Stimulated activated CD8-positive, alpha-beta memory T cell treated with anti-CD3 and anti-CD28 coated beads, Interleukin-12 subunit alpha, Interleukin-12 subunit beta, amount 100 ng/mL, for 4 hours (primary cell): Measurements from ENCODE around the gene TMEM151A.
A peak's percentile ranks its signal among the peaks of the same experiment; 100 is the strongest.

Source experiments
- DNase-seq: peaks from one replicate; pipeline ENCODE4 v3.0.0-alpha.2; 2020; ENCODE audit warnings: low read depth

The TMEM151A gene

DNA sequence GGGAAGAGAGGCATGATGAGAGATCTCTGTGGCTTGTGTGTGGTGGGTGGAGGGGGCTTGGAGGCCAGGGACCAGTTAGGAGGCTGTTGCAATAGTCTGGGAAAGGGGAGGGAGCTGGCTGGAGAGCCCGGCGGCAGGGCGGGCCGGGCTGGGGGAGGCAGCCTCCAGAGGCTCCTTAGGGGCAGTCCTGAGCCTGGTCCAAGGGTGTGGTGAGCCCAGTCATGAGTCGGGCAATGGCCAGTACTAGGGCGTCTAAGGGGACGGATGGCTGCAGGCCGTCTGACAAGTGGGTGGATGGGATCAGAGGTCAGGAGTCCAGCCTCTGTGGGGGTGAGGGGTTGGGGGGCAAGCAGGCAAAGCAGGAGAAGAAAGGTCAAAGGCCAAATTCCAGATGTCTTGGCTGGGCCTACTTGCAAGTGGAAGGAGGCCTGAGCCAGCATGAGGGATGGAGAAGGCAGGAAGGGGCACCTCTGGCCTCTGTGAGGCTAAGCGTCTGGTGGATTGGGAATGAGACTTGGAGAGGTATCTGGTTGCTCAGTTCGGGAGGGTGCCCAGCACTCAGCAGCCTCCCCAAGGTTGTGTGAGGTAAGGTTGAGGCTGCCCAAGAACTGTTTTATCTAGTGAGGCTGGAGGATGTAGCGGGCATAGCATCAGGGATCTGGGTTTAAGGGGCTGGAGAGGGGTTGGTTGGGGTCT lies 31.2 kb downstream of the TMEM151A start:
- DNase-seq, result no peak

DNA sequence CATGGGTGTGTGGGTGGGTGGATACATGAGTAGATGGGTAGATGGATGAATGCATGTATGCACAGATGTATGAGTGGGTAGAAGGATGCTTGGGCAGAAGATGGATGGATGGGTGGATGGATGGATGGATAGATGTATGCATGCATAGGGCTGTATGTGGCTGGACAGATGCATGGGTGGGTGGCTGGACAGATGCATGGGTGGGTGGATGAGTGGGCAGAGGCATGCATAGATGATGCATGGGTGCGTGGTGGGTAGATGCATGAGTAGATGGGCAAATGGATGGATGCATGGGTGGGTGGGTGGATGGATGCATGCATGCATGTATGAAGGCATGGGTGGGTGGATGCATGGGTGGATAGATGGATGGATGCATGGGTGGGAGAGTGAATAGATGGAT lies 32.0 kb downstream of the TMEM151A start:
- no peak for DNase-seq

DNA sequence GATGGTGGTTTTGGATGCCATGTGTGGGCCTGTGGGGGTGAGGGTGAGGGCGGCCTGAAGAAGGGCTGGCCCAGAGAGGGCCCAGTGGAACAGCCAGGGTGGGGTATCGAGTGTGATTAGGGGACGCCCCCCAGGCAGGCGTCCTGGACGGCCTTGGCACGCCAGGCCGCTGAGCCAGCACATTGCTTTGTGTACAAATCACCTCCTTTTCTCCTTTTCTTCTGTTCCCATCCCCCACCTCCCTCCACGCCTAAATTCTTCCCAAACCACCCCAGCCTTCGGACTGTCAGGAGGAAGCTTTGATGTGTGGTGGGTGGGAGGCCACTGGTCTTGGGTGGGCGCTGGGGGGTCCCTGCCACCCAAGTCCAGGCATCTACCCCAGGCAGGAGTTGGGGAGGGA lies 33.0 kb downstream of the TMEM151A start:
- no peak for DNase-seq

DNA sequence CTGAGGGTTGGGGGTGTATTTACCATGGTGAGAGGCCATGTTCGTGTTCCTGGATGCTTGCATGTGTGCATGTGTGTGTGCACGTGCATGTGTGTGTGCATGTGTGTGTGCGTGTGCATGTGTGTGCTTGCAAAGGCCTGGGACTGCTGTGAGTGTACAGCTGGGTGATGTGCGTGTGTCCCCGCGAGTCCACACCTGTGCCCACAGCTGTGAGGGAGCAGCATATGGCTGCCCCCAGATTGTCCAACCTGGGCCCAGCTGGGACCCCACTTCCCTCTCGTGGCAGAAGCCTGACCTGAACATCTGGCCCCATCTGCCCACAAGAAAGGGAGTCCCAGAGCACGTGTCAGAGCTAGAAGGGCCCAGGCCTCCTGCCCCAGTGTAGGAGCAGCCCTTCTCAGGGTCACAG lies 33.6 kb downstream of the TMEM151A start:
- no peak for DNase-seq

DNA sequence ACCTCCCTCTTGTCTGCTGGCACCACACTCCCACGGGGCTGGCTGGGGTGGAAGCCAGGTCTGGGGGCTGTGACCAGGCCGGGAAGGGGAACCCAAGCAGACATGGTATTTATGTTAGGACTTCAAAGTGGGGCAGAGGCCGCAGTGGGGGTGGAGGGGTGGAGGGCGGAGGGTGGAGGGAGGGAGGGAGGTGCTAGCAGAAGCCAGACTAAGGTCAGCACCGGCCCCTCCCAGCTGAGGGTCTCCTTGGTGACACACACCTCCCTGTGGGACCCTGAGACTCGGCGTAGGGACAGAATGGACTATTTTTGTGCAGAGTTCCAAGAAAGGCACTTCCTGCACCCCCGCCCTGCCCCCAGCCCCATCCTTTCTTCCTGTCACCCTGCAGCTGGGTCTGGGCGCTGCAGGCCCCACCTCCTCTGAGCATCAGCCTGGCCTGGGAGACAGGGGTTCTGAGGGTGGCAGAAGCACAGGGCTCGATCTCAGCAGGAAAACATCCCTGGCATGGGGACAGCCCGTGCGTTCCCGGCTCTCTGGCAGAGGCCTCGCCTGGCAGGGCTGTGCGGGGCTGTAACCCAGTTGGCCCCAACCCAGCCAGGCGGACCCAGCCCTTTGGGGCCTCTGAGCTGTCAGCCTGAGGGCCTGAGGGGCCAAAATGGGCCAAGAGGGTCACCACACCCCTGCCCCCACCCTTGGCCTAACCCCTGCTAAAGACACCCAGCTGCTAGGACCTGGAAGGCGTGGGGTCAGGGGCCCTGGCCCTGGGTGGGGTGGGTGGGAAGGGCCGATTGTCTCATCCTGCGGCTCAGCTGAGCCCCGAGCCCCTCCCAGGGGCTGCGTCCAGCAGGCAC lies 34.8 kb downstream of the TMEM151A start:
- no peak for DNase-seq

DNA sequence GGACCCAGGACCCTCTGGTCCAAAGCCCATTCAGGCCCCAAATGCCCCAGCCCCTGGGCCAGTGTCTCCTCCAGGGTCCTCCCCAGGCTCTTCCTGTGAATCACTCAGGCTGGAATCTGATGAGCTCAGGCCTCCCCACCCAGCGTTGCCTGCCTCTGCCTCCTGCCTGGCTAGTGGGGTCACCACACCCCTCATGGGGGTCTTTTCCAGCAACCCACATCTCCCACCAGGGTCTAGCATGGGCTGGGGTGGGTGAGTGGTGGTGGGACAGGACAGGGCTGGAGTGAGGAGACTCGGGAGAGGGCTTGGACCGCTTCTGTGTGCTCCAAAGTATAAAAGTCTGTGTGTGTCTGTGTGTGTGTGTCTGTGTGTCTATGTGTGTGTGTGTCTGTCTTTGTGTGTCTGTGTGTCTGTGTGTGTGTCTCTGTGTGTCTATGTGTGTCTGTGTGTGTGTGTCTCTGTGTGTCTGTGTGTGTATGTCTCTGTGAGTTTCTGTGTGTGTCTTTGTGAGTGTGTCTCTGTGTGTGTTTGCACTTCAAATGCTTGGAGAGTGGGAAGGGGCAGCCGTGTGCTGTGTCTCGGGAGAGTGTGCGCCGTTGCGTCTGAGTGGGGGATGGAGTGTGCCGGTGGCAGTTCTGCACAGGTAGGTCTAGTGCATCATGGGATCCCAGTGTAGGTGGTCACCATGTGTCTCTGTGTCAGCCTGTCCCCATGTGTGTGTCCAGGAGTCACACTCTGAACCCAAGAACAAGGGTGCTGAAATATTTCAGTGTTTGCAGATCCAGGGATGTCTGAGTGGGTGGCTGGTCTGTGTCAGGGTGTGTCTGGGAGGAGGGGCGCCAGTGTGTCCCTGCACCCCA lies 35.7 kb downstream of the TMEM151A start:
- no peak for DNase-seq

DNA sequence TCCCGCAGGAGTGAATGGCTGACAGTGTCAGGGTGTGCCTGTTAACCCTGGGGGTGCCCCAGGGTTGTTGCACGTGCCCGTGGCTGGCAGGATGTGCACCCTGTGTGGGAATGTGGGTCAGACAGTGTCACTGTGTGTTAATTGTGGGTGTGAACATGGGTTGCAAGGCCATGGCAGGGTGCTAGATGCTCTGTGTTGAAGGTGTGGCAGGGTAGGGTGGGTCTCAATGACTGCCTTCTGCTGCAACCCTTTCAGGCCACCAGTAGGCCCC lies 36.3 kb downstream of the TMEM151A start:
- no peak for DNase-seq

DNA sequence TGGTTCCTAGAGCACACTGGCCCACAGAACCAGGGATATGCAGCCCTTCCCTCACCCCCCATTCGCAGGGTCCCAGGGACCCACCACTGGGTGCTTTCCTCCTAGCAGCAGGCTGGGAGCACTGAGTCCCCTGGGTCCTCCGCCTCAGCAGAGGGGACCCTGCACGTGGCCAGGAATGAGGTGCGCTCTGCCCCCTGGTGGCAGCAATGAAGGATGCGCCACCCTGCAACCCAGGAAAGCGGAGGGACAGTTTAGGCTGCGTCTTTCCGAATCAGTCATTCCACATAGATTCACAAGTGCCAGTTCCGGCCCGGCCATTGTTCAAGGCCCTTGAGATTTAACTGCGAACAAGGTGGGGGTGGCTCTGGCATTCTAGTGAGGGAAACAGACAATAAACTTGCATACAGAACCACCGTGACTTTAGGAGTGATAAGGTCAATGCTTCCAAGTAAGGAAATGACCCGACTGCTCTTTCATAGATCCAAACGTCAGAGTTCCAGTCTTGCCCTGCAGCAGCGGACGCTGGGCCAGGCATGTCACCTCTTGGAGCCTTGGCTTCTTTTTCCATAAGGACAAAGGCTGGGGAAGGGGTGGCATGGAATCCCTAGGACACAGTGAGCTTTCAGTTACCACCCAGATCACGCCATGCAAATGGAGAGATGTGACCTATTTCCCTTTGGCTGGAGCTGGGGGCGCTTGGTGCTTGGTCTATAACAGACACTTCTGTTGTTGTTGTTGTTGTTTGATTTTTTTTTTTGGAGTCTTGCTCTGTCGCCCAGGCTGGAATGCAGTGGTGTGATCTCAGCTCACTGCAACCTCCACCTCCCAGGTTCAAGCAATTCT lies 36.8 kb downstream of the TMEM151A start:
- DNase-seq, result peak; percentile 64

DNA sequence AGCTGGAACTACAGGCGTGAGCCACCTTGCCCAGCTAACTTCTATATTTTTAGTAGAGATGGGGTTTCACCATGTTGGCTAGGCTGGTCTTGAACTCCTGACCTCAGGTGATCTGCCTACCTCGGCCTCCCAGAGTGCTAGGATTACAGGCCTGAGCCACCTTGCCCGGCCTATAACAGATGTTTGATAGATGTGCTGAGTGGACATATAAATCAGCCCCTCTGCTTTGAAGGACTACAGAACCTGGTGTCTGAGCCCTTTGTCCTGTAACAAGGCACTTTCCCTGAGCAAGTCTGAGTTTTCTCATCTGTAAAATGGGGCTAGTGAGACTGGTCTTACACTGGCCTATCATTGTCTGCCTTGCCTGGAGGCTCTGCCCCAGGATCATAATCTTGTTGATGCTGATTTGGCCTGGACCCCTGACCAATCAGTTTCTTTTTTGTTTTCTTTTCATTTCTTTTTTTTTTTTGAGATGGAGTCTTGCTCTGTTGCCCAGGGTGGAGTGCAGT lies 37.5 kb downstream of the TMEM151A start:
- DNase-seq, result no peak

DNA sequence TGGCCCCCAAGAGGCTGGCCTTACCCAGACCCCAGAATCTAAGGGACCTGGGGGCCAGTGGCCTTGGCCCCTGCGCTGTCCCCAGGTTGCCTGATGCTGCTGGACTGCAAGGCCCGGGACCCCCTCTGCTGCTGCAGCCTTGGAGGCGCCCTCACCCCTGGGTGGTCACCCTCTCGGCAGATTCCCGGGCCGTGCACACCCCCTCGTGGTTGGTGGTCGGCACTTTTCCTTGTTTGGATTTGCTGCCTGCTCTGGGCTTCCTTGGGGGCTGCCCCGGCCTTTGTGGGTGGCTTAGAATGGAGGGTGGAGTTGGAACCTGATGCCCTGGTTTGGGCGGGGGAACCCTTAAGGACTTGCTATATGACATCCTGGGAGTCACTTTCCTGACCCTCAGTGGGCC lies 39.2 kb downstream of the TMEM151A start:
- DNase-seq, result no peak

DNA sequence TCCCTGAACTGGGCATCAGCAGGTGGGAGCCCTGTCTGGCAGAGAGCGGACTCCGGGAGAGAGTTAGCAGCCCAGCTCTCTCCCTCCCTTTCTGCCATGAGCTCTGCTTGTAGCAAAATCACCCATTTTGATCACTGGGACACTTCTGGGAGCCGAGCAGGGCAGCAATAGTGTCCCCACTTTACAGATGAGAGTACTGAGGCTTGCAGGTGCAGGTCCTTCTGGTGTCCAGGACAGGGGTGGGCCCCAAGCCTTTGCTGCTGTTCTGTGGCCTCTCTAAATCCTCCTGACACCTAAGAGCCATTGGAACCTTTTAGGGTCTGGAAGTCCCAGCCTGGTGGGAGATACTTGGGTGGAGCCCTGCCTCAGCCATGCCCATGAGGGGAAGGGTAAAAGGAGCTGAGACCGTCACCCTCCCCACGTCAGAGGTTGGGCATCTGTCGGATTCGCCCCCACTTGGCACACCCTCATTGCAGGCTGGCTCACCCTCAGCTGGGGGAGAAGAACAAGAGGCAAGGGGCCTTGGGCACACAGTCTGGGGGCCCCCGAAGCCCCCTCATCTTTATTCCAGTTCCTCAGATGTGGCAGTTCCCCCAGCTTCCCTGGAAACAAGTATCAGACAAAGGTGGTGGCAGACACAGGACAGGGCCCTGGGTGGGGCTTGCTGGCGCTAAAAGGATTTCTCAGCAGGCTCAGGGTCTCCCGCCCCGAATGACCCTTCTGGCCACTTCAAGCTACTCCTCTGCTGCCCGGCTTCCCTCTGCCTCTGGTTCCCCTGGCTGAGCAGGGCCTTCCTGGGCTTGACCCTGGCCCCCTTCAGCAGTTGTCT lies 40.1 kb downstream of the TMEM151A start:
- DNase-seq, result no peak

DNA sequence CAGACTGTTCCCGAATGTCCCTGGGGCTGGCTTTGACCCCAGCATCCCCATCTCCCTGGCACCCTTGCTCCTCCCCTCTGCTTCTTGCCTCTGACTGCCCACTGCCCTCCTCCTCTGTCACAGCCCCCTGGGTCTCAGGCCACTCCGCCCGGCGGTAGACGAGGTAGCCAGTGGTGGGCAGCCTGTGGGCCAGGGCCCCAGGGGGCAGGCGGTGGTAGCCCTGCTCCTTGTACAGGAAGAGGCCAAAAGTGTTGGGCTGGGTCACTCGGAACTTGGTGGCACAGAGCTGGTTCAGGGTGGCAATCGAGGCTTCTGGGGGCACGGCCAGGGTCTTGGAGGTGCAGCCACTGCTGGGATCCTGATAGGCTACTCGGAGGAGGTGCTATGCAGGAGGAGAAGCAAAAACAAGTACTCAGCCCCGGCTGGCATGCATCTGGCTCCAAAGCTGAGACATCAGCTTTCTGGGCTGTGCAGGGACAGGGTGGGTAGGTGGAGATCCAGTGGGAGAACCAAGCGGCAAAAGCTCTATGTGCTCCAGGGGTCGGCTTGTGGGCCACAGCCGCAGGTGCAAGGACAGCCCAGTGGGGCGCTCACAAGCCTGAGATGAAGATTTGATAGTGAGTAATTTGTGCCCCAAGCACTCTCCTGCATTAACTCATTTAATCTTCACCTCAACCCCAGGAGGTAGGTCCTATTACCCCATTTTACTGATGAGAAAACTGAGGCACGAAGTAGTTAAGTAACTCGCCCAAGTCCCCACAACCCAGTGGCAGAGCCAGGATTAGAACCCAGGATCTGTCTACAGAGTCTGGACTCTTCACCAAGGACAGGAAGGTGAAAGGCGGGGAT lies 40.9 kb downstream of the TMEM151A start:
- no peak for DNase-seq

DNA sequence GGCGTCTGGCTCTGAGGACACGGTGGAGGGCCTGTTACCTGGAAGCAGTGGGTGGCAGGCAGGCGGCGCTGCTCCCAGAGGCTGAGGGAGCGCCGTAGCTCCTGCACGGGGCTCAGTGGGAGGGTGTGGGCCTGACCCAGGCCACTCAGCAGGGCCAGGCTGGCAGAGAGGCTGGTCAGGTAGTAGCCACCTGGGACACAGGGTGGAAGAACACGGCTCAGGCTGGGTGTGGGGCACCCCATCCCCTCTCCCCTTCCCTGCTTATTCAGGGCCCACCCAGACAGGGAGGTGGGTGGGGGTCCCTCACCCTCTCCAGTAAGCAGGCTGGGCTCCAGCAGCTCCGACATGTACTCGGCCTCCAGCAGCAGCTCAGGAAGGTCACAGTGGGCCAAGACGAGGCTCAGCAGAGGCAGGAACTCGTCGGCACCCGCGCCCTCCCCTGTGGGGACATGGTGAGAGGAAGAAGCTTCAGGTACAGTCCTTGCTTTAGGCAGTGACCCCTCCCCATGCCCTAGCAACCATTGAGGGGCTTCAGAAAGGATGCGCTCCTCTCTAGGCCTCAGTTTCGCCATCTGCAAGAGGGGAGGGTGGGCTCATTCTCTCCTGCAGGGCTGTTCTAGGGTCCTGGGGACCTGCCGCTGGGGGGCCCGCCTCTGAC lies 41.7 kb downstream of the TMEM151A start:
- DNase-seq, result no peak

DNA sequence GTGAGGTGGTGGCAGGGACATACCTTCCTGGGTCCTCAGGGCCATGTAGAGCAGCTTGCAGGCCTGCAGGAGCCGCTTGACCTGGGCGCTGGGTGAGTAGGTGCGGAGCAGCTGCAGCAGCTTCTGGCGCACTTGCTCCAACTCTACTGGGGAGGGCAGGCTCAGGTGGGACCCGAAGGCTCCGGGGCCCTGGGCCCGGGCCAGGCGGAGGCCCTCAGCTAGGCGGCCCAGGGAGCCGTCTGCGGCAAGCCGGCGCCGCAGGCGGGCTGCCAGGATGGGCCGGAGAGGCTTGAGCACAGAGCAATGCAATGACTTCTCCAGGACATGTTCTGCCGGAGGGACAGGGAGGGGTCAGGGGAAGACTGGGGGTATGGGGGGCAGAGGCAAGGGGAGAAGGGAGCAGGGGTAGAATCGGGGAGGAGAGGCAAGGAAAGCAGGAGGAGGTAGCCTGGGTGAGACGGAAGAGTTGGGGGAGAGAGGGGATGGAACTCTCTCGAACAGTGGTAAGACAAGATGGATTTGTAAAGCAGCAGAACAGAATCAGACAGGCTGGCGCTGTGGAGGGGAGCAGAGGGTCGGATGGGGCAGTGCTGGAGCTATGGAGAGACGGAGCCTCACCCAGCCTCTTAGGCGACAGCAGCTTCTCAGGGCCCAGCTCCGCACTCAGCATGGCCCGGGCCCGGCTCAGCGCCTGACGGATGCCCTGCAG lies 42.4 kb downstream of the TMEM151A start:
- DNase-seq, result no peak

DNA sequence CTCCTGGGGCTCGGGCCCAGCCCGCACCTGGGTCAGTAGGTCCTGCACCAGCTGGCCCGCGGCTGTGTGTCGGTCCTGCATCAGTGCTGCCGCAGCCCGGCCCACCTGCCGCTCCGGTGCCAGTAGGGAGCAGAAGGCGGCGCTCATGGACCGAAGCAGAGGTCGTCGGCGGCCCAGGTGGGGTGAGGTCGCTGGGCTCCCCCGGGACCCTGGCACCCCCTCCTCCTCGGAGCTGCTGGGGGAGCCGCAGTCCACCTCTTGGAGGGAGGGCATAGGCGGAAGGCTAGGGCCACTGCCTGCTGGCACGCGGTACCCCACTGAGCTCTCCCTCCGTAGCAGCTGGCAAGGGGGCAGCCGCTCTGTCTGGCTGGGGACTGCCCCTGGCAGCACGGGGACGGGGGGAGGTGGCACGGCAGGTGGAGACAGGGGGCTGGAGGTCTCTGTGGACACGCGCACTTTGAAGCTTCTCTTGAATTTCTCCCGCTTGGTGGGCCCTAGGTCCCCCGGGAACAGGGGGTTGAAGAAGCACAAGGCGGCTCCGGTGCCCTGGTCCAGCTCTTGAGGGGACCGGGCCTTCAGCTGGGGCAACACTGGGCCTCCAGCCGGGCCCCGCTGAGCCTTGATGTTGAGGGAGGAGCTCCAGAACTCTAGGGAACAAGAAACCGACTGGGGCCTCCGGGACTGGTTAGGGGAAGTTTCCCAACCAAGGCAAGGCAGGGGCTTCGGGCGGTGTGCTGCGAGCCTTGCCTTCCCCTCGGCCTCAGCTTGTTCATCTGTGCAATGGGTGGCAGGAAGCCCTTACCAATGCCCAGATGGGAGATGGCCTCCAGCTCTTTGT lies 43.1 kb downstream of the TMEM151A start:
- DNase-seq, result no peak

DNA sequence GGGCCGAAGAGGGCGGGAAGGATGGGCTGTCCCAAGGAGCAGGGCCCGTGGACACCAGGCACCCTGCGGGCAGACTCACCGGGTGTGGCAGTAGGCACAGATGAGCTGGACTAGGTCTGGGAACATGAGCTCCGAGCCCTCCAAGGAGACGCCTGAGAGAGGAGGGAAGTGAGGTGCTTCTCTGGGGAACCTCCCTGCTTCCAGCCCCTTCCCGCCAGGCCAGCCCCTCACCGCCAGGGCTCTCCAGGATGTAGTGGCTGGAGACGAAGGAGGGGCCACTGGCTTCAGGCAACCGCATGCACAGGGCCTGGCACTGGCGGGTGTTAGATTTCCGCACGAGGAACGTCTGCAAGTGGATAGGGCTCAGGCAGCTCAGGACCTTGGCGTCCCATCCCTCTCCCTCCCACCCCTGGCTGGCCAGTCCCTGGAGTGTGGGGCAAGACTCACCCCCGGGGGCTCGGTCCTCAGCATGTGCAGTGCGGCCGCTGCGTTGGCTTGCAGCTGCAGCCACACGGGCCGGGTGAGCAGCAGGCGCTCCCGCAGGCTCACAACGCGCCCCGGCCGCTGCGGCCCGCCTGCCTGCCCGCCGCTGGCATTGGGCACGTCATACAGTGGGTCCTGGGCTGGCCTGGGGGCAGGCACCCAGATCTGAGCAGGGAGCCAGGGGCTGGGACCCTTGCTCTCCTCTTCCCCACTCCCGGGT lies 44.0 kb downstream of the TMEM151A start:
- no peak for DNase-seq
